AG04449 (cell line): ENCODE results near the gene HS6ST2.

Experiments used
- CTCF ChIA-PET: fragments of 350-600 bp; formaldehyde crosslinking; extraction: SDS; loops from one replicate; lab custom pipeline; 2021; ENCODE audit warnings: antibody characterized with exemption; lab: Yijun Ruan, JAX
- POLR2A ChIA-PET: fragments of 400-600, 350-600 bp; formaldehyde crosslinking; extraction: SDS; loops from one replicate; lab custom pipeline; 2020; ENCODE audit warnings: antibody characterized with exemption, inconsistent platforms; lab: Yijun Ruan, JAX
- DNase-seq: peaks from one replicate; pipeline ENCODE4 v3.0.0-alpha.2; 2010; ENCODE audit warnings: low read depth, low spot score
- H3K4me3 ChIP-seq: 2 replicates; pipeline ENCODE4 v1.5.1; 2011; ENCODE audit warnings: low read depth, mild to moderate bottlenecking, control low read depth, low read length
- CTCF ChIP-seq: IDR thresholded peaks from one replicate; pipeline ENCODE4 v1.5.1; 2011; ENCODE audit warnings: mild to moderate bottlenecking, moderate library complexity, low read length, control low read depth, inconsistent platforms; ENCODE audit not compliant: insufficient read depth; ENCODE audit errors: missing control alignments

The HS6ST2 gene

GRCh38 chrX:132708529-132708928 lies 249.9 kb downstream of the HS6ST2 start:
- POLR2A ChIA-PET = no interaction called here
- no peak overlapping the region for H3K4me3 ChIP-seq
- no peak for DNase-seq
- CTCF ChIA-PET = interaction anchor here (0.8 kb wide), 1 partner anchor 8 kb away, joined by 3 read pairs; no protein-coding TSS in a partner anchor
- TF ChIP-seq CTCF = no peak

GRCh38 chrX:132704769-132705168 lies 253.7 kb downstream of the HS6ST2 start:
- no peak overlapping the region for H3K4me3 ChIP-seq
- ChIA-PET CTCF (no interaction called here), POLR2A (no interaction called here)
- no peak for DNase-seq
- TF ChIP-seq CTCF = no peak

GRCh38 chrX:132694382-132694781 lies 264.0 kb downstream of the HS6ST2 start:
- H3K4me3 ChIP-seq = no peak overlapping the region
- no peak for DNase-seq
- POLR2A ChIA-PET = no interaction called here
- TF ChIP-seq CTCF = no peak
- CTCF ChIA-PET = no interaction called here

GRCh38 chrX:132692526-132692925 lies 265.9 kb downstream of the HS6ST2 start:
- CTCF ChIA-PET = no interaction called here
- TF ChIP-seq CTCF = no peak
- no peak overlapping the region for H3K4me3 ChIP-seq
- POLR2A ChIA-PET = no interaction called here
- no peak for DNase-seq

- POLR2A ChIA-PET = no interaction called here
- DNase-seq = no peak
- H3K4me3 ChIP-seq = no peak overlapping the region
- no peak for TF ChIP-seq CTCF
- CTCF ChIA-PET = no interaction called here
Measured at GRCh38 chrX:132692066-132692465, 266.4 kb downstream of the HS6ST2 start.

- POLR2A ChIA-PET = no interaction called here
- CTCF ChIA-PET = no interaction called here
- no peak for DNase-seq
- TF ChIP-seq CTCF = no peak
- H3K4me3 ChIP-seq = no peak overlapping the region
Measured at GRCh38 chrX:132689612-132690563, 268.5 kb downstream of the HS6ST2 start.
